ENCODE data around the gene HSD11B1.

The HSD11B1 gene

GRCh38 chr1:209728466-209728865, 23.8 kb downstream of the HSD11B1 start:
- DNase-seq: no peak

- DNase-seq: no peak
These were observed 24.8 kb downstream of the HSD11B1 start for GRCh38 chr1:209729436-209729835.

- DNase-seq: no peak
These were observed 28.1 kb downstream of the HSD11B1 start for GRCh38 chr1:209732725-209733124.

DNA sequence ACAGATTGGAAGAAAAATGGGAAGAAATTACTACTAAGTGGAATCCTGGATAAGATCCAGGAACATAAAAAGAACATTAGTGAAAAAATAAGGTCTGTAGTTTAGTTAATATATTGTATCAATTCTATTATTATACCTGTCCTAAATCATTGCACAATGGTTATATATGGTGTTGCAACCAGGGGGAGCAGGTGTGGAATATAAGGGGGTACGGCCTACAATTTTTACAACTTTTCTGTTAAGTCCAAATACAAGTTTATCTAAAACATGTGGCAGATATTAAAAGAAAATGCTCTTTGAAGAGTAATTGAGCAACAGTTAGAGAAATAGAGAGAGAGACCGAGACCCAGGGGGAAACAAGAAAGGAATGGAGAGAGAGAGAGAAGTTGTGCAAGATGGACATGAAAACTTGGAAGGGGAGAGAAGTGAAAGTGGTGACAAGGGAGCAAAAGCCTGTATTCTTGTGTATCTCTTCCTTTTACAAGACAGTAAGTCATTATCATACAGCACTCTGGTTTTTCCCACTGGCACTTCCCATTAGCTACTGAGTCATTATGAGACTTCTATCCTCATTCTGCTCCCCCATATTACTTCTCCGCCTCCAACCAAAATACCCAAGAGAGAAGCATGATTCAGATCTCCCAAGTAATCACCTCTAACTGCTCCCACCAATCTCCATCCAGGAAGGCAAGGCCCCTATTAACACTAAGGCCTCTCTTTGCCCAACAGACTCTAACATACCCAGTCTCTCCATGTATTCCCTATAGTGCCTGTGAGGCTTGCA, 29.0 kb downstream of the HSD11B1 start:
- DNase-seq: no peak

DNA sequence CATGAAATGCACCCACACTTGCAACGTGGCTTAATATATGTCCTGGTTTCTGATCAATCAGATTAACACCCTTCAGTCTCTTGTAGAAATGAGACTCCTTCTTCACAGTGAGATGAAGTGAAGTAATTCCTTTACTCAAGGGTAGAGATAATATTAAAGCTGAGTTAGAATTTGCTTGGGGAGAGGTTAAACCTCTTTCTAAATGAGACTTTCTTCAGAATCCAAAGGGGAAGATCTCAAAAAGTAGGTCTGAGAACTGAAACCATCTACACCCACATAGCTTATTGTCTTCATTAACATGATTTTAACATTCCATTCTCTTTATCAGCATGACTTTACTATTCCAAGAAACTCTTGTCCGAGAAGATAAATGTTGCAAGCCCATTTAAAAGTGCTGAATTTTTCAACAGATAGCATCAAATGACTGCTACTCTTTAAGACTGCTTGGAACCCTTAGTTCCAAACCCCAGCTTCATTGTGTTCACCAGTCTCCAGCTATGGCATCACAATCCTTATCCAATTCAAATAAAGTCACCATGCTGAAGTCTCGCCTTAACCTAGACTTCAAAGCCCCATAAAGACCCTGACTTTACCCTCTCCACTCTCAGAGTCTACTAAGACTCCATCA, 32.0 kb downstream of the HSD11B1 start:
- no peak for DNase-seq

DNA sequence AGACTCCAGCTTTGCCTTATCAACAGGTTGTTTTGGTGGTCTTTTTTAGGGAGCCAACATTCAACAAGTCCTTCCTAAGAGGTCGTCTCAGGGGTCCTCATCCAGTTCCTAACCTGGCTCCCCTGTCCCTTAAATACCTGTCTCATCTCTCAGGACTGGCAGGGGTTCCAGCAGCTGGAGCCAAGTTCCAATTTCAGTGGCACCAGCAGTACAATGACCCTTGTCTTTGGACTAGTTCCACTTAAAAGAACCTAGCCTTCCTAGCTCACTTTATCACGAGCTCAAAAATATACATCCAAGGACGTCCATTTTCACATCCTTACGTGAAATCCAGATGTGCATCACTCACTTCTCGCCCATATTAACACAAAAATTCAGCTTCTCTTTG, 32.5 kb downstream of the HSD11B1 start:
- DNase-seq: no peak

GRCh38 chr1:209738270-209738669, 33.6 kb downstream of the HSD11B1 start:
- no peak for DNase-seq

- DNase-seq: no peak
These were observed 36.5 kb downstream of the HSD11B1 start for GRCh38 chr1:209741193-209741592.

GRCh38 chr1:209741889-209742288, 37.2 kb downstream of the HSD11B1 start:
- no peak for DNase-seq

DNA sequence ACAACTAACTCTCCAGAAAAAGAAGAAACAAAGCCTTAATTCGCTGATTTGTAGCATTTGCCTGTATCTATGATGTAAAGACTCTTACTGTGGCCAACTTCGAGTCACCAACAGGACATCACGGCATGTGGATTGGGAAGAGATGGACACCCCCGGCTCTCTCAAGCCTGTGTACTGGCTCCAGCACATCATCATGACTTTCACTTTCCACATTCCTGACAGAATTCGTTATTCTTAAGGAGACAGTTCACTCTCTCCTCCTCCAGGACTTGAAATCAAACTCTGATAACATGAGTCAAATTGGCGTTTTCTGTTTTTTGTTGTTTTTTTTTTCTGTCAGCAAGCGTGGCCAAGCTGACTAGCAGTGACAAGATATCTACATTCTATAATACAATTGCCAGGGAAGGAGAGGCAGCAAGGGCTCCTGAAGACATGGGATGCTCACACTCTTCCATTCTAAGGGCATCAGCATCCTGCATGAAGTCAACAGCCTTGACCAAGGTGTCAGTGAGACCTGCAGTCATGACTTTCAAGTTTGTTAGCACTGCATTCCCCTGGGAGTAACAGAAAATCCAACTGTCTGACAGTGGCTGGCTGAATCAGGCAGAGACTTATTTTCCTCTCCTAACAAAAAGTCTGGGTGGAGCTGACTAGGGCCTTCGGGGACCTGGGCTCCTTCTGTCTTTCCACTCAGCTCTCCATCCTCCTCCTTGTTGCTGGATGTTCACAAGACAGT, 37.9 kb downstream of the HSD11B1 start:
- DNase-seq: no peak

DNA sequence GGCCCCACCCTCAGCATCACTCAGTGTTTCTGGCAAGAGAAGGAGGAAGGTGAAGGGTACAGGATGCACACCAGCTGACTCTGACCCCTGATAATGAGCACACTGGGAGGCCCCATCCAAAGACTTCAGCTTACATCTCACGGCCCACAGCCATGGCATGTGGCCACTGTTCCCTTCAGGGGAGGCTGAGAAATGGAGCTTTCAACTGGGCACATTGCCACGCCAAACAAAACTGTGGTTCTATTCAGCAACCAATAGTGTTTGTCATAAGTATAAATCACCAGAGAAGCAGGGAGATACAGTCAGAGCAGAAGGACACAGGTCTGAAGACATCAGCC, 38.5 kb downstream of the HSD11B1 start:
- no peak for DNase-seq

DNA sequence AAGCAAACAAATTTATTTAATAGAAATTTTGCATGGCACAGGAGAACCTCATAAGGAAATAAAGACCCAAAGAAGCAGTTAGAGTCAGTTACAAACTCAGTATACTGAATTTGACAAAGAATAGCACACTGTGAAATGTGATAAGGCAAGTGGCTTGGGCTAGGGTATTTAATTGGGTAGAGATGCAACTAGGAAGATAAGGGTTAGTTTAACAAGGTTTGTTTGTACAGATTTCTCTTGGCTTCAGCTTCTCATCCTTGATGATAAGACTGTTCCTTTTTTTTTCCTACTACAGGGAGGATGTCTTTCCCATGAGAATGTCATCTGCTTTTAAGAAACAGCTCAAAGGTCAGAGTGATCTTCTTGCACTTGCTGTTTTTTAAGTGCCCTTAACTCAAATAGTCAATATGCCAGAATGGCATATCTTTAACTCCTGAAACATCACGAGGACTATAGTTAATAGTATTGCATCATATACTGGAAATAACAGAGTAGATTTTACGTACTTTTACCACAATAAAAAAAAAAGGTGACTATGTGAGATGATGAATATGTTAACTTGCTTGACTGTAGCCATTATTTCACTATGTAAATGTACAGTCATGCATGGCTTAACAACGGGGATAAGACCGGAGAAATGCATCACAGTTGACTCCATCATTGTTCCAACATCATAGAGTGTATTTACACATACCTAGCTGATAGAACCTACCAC, 42.0 kb downstream of the HSD11B1 start:
- no peak for DNase-seq

GRCh38 chr1:209747580-209748262, 43.1 kb downstream of the HSD11B1 start:
- no peak for DNase-seq

DNA sequence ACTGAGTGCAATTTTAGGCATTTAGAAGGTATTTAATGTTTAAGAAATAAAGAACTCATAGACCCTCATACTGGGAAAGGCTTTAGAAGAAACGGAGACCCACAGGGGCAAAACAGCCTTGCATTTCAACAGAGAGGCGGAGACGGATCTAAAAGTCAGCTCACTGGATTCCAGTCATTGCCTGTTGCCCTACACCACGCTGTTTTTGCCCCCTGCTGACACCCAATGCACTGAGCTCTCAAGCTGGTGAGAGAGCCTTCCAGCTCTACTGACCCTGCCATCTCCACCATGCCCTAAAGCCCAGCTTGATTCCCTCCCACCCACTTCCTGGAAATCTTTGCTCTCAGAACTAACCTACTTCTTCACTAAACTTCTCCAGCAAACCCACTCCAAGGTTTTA, 44.0 kb downstream of the HSD11B1 start:
- no peak for DNase-seq

- no peak for DNase-seq
These were observed 44.6 kb downstream of the HSD11B1 start for GRCh38 chr1:209749205-209749604.

DNA sequence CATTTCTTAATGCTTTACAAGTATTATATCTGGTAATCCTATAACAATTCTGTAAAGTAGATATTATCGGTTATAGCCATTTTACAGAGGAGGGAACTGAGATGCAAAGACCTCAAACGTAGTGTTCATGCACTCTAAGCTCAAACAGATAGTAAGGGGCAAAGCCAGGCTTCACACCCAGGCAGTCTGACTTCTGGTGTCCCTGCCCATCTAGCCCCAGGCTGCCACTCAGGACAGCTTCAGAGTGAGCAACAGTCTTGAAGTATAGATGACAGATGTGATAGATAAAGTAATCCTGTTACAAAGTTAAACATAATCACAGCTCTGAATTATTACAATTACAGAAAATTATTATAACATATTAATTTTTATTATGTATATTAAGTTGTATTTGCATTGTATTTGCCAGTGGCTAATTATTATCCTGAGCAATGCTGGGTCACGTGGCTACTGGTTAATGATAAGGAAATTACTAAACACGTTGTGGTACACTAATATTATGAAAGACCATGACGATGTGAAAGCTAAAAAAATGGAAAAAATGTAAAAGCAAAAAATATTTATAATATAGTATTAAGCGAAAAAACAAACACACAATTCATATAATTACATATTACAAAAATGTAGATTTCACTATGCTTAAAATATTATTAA, 45.2 kb downstream of the HSD11B1 start:
- DNase-seq: no peak

DNA sequence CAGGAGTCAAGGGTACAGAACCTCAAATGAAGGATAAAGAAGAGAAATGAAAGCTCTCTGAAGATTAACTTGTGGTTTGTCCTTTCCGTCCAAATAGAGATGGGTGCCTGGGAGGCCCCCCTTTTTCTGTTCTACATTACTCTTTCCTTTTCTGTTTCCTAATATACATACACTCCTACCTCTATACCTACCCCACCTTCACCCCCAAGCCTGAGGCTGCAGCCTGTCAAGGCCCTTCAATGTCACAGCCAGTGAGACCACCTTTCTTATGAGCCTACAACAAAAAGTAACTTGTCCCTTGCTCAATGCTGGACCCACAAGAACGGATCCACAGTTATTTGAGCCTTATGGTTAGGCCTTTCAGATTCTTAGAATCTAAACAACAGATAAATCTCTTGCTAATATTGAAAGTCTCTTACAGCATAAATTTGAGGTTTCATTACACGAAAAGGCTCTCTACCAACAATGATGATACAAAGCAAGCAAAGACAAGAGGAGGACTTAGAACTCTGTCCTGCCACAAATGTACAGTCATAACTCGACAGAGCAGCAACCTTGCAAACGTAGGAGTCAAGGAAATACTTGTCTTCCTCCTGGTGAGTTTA, 47.1 kb downstream of the HSD11B1 start:
- no peak for DNase-seq

- no peak for DNase-seq
These were observed 48.2 kb downstream of the HSD11B1 start for GRCh38 chr1:209752890-209753289.

- no peak for DNase-seq
These were observed 50.6 kb downstream of the HSD11B1 start for GRCh38 chr1:209755256-209755655.

- no peak for DNase-seq
These were observed 51.4 kb downstream of the HSD11B1 start, which contains the start of gene TRAF3IP3 for GRCh38 chr1:209755926-209756614. TRAF3IP3 (plus strand) TSS chr1:209756053; CDS start chr1:209760040, 3,987 bp downstream.

Data from NCI-H146 (cell line).